ENCODE data around the gene GAPT.

GRCh38 chr5:58458141-58458742 lies 33.0 kb upstream of the GAPT start:
- TF ChIP-seq CTCF (conservative IDR thresholded peaks at IDR 0.05) (no peak), ZFX (IDR thresholded peaks at IDR 0.05) (no peak)
